GM18867 (cell line): Measurements from ENCODE around the gene BNIPL.

ENCODE experiments used
- ATAC-seq: cut with Tn5 transposase; IDR thresholded peaks from one replicate; pipeline ENCODE4 v1.9.1; 2021; ENCODE audit warnings: mild to moderate bottlenecking, moderate library complexity; ENCODE audit not compliant: unreplicated experiment

The BNIPL gene

DNA sequence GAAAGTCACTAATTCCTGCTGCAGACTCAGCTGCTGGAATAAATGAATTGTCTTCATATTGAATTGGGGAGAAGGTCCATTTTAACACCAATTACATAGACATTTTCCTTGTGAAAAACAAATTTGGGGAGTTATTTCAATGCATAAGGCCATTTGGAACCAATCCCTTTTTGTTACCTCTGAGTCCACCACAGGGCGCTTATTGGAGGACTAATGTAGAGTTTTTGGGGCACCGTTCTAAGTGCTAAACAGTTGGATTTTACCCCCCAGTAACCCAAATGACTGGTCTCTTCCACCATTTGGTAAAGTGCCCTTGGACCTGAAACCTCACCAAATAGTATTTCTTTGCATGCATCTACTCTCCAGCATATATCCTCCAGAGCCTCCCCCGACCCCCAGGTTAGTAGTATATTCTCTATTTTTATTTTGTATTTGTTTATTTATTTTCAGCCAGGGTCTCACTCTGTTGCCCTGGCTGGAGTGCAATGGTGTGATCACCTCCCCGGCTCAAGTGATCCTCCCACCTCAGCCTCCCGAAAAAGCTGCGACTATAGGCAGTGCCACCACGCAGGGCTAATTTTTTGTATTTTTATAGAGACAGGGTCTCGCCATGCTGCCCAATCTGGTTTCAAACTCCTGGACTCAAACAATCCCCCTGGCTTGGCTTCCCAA is 26.6 kb upstream of the BNIPL start:
- no peak for ATAC-seq

DNA sequence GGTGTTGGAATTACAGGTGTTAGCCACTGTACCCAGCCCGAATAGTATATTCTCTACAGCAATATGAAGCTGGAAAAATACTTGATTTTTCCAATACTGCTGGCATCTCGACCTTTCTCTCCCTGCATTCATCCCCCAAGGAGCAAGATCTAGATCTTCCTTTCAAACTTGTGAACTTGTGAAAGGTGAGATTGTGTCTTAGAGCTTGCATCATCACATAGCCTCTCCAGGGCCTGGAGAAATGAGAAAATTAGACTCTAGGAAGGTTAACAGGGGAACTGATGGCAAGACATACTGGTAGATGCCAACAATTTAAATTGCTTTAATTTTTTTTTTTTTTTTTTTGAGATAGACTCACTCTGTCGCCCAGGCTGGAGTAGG is 26.1 kb upstream of the BNIPL start:
- no peak for ATAC-seq

DNA sequence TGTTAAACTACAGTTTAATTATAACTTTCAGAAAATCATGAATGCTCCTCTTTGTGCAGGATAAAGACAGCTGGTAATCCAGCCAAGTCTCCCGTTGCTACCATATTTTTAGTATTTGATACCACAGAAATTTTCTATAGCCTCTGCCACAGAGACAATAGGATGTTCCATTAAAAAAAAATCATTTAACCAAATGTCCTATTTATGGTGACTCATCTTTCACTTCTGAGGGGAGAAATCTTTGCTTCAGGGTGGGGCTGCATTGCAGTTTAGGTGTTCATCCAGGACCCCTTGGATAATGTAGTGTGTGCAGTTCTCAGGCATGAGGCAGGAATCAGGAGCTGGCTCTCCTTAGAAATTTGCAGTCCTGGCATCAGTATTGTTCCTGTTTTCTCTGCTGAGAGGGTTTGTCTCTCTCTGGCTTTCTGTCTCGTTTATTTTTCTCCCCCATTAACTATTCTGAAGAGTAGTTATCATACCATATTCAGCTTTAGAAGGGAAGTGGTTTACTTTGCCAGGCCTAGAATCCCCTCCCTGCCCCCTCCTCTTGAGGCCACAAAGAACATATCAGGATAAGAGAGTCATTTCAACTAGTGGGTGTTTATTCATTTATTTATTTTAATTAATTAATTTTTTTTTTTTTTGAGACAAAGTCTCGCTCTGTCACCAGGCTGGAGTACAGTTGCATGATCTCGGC is 25.1 kb upstream of the BNIPL start:
- no peak for ATAC-seq

DNA sequence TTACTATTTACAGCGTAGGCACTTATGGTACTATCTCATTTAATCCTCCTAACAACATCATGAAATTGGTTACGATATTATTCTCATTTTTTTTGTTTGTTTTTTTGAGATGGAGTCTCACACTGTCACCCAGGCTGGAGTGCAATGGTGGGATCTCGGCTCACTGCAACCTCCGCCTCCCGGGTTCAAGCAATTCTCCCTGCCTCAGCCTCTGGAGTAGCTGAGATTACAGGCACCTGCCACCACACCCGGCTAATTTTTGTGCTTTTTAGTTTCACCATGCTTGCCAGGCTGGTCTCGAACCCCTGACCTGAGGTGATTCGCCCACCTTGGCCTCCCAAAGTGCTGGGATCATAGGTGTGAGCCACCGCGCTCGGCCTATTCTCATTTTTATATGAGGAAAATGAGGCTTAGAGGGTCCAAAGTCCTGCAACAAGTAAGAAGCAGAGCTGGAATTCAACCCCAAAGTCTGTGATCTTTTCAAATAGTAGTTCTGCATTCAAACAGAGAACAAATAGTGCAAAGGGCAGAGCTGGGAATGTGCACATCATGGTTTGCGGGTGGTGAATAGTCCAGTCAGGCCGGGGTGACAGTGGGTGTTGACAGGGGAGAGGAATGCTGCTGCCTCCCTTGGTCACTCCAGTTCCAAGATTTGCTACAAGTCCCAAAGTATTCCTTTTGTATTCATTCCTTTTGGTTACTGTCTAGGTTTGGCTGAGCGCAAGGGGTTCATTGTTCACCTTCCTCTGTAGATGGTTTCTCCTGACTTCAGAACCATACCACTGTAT is 23.5 kb upstream of the BNIPL start:
- no peak for ATAC-seq

DNA sequence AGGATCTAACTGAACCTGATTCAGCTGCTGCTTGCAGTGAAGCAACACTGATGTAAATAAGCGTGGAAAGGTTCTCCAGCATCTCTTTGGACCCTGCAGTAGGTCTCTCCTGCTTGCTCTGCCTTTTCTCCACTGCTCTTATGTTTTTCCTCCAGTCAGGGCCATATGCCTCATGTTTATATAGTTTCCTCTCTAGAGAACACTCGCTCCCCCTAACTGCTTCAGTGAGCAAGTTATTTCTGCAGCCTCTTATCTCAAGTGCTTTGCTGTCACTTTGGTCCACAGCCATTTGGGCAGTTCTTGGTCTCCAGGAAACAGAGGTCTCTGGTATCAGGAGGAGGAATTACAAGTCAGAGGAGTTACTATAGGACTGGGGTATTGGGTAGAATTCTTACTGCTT is 22.9 kb upstream of the BNIPL start:
- ATAC-seq = no peak

DNA sequence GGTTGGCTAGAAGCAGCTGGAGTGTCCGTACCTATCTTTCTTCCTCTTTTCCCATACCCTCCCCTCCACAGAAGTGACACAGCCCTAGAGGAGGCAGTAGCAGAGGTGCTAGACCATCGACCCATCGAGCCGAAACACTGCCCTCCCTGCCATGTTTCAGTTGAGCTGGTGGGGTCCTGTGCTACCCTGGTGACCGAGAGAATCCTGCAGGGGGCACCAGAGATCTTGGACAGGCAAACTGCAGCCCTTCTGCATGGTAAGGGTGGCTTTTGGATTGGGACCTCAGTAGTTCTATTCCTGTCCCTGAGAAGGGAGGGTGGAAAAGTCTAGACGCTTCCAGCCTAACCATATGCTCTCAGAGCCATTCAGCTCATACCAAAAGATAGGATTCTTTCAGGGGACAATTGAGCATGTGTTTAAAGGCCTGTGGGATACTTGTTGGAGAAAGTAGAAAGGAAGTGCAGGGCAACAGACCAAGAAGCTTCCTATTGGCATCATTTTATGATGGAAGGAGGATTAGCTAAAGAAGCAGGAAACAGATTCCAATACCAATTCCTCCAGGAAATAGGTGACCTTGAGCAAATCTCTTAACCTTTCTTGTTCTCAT is 11.7 kb upstream of the BNIPL start:
- ATAC-seq = no peak

DNA sequence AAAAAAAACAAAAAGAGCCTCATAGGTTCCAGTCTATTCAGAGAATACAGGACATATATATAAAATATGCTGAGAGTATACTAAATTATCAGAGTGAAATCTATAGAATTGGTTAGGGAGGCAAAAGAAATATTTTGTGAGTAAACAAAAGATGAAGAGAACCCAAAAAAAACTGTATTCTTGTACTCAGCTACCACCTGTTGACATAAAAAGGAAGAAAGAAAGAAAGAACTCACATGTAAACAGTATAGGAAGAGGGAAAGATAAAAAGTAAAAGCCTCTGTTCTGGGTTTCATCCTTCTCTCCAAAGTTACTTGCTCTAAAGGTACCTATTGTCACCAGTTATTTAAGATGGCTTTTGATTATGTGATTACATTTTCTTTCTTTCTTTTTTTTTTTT is 9.9 kb upstream of the BNIPL start:
- ATAC-seq = no peak

DNA sequence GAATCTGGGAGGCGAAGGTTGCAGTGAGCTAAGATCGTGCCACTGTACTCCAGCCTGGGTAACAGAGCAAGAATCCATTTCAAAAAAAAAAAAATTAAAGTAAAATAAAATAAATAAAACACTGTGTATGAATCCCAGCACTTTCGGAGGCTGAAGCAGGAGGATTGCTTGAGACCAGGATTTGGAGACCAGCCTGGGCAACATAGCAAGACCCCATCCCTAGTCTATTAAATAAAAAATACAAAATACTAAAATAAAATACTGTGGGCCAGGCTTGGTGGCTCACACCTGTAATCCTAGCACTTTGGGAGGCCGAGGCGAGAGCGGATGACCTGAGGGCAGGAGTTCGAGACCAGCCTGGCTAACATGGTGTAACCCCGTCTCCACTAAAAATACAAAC is 4.2 kb upstream of the BNIPL start:
- ATAC-seq = no peak

DNA sequence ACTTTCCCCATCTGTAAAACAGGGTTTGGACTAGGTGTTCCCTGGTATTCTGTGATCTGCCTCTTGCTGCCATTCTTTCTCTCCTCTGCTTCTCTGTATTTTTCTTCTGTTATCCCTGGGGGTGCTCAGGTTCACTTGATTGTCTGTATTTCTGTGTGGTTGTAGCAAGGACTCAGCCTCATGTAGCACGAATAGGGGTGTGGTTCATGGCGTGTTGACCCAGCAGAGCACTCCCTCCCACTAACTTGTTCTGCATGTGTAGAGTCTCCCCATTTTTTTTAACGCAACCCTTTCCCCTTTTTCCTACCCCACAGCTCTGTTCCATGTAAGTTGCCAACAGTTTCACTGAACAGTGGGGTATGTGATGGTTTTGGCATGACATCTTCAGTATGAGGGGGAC is 1.2 kb upstream of the BNIPL start:
- ATAC-seq = no peak

DNA sequence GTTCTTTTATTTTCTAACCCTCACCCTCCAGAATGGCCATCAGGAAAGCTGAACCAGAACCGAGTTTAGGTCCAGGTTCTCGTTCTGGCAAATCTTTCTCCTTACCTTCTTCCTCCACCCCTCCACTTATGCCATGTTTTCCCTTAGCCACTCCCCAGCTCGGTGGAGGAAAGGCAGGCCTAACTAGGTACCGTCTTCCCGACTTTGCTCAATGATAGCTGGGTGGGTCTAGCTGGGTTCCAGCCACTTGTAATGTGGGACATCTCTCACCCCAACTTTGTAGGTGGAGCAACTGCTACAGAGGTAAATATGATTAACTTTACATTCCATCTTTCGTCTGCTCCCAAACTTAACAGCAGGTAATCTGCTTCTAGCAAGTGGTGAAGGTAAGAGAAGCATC is 646 bp downstream of the BNIPL start:
- no peak for ATAC-seq

DNA sequence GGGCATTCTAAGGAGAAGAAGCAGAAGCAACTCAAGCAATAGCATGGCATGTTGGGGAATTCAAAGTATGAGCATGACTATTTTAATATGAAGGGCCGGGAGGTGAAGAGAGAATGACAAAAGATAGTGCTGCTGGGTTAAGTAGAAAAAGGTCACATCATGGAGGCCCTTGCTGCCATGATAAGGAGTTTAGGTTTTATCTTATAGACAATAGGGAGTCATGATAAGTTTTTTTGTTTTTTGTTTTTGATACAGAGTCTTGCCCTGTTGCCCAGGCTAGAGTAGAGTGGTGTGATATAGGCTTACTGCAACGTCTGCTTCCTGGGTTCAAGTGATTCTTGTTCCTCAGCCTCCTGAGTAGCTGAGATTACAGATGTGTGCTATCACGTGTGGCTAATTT is 3.1 kb downstream of the BNIPL start:
- no peak for ATAC-seq

DNA sequence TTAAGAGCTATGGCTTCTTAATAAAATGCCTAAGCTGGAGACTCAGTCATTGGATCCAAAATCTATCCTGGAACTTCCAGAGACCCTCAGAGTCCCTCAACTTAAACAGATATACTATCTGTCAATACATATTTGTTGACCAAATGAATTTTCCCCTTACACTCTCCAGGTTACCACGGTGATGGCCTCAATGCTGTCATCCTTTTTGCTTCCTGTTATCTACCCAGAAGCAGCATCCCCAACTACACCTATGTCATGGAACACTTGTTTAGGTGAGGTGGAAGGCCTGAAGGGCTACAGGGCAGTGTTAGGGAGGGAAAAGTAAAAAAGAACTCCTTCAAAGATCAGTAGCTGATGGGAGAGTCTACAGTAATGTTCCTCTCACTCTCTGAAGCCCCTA is 6.8 kb downstream of the BNIPL start:
- no peak for ATAC-seq

DNA sequence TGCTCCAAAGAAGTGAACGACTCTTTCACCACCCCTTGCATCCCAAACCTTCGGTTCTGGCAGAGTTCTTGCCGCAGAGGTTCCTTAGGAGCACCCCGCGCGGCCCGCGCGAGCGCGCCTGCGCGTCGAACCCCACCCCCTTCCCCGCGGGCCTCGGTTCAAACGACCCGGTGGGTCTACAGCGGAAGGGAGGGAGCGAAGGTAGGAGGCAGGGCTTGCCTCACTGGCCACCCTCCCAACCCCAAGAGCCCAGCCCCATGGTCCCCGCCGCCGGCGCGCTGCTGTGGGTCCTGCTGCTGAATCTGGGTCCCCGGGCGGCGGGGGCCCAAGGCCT is 11.2 kb downstream of the BNIPL start, which contains the start of gene C1orf56:
Gene C1orf56 (plus strand): TSS at position 161 of the 334 bp plus-strand sequence. CDS start 97 bp downstream, at position 258.
- ATAC-seq = peak; percentile 44

DNA sequence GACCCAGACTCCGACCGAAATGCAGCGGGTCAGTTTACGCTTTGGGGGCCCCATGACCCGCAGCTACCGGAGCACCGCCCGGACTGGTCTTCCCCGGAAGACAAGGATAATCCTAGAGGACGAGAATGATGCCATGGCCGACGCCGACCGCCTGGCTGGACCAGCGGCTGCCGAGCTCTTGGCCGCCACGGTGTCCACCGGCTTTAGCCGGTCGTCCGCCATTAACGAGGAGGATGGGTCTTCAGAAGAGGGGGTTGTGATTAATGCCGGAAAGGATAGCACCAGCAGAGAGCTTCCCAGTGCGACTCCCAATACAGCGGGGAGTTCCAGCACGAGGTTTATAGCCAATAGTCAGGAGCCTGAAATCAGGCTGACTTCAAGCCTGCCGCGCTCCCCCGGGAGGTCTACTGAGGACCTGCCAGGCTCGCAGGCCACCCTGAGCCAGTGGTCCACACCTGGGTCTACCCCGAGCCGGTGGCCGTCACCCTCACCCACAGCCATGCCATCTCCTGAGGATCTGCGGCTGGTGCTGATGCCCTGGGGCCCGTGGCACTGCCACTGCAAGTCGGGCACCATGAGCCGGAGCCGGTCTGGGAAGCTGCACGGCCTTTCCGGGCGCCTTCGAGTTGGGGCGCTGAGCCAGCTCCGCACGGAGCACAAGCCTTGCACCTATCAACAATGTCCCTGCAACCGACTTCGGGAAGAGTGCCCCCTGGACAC is 11.7 kb downstream of the BNIPL start:
- peak; percentile 59 for ATAC-seq

DNA sequence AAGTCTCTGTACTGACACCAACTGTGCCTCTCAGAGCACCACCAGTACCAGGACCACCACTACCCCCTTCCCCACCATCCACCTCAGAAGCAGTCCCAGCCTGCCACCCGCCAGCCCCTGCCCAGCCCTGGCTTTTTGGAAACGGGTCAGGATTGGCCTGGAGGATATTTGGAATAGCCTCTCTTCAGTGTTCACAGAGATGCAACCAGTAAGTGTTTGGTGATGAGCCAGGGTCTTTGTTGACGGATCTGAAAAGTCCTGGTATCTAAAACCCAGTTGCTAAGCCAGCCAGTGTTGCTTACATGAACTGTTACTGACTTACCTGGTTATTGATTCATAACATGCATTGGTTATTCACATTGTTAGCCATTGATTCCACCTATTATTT is 12.3 kb downstream of the BNIPL start:
- ATAC-seq = no peak

DNA sequence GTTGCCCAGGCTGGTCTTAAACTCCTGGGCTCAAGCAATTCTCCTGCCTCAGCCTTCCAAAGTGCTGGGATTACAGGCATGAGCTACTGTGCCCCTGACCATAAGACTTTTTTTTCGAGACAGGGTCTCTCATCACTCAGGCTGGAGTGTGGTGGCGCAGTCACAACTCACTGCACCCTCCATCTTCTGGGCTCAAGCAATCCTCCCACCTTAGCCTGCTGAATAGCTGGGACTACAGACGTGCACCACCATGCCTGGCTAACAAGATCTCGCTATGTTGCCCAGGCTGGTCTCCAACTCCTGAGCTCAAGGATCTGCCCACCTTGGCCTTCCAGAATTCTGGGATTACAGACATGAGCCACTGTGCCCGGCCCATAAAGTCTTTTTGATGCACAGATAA is 13.1 kb downstream of the BNIPL start:
- no peak for ATAC-seq

DNA sequence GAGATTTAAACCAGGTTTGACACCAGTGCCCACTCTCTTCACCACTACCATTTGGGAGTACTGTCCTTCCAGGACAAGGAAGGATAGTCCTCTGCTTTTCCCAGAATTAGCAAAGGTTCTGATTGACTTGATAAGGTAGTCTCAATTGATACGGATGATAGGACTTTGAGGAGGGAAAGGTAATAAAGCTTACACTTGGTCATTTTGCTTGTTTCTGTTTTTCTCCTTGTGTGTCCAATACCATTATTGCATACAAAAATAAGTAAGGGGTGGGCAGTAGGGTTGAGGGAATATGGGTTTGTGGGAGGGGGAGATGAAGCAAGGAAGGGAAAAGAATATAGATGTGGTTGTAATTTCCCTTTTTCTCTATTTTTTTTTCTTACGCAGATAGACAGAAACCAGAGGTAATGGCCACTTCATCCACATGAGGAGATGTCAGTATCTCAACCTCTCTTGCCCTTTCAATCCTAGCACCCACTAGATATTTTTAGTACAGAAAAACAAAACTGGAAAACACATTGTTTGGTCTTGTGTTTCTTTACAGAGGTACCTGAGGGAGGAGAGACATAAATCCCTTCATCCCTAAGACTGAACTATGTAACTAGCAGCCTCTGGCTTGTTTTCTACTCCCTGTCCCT is 13.8 kb downstream of the BNIPL start:
- ATAC-seq = no peak

DNA sequence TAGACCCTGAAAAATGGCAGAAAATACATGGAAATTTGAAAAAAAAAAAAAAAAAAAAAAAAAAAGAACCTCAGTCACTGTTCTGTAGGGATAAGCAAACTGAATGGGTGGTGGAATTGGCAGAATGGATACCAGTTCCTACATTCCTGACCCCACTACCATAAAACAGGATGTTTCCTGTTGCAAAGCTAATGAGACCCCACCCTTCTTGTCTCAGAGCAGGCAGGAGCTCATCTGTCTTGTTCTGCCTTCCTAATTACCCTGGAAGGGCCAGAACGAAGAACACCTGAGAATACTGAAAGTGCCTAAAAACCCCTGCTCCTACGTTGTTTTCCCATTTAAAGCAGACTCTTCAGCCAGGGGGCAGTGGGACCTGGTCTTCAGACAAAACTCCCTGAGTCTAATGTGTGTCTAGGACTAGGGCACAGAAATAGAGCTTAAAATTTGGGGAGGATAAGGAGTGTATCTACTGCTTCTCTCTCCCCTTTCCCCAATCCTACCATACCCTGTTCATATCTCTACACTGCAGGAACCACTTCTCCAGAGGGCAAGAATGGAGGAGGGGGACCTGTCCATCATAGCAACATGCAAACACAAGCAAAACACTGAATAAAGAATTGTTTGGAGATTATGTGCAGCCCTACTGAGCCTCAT is 15.1 kb downstream of the BNIPL start:
- no peak for ATAC-seq

DNA sequence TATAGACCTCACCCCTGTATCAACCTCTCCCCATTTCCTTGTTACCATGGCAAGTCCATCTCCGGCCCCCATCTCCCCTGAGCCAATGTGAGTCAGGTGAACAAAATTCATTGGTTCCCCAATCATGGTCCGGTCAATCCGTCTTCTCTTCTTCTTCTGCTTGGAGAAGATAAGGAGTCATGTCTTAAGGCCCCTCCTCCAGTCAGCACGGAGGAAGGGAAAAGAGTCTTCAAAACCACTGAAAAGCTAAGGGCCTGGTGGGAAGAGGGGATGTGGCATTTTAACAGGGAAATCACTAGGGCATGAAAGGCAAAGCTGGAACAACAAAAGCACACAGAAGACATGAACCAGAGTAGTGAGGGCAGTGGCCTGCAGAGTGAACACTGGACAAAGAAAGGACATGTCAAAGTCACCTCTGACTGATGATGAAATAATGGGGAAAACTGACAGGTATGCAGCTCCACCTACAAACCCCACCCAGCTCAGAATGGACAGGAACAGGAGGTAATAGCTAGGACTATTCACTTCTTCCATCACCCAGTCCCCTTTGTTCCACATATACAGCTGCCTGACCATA is 18.7 kb downstream of the BNIPL start:
- no peak for ATAC-seq

DNA sequence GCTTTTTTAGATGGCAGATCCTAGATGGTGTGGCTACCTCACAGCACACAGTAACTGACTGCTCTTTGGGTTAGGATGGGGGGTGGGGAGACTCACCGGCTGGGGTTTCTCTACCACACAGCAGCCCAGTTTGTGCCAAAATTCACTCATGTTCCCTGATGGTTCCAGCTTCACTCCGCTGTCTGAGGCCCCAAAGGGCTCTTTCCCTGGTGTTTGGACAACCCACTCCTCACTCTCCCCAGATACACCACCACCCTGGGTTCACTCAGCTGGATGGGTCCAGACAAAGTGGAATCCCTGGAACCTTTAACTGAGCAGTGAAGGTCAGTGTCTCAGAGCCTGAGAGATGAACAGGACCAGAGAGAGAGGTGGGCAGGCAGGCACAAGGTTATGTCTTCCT is 19.2 kb downstream of the BNIPL start:
- ATAC-seq = no peak
